PFSK-1 (cell line): ENCODE data around the gene ATF6B.

Experiments used
- FOXP2 ChIP-seq: optimal IDR thresholded peaks from 2 replicates; pipeline ENCODE3; 2011; ENCODE audit warnings: borderline replicate concordance, control low read depth, inconsistent platforms; ENCODE audit not compliant: insufficient read depth; ENCODE audit errors: extremely low read length, extremely low read depth
- POLR2AphosphoS5 ChIP-seq: IDR thresholded peaks from 2 replicates; pipeline ENCODE4 v1.6.1; 2012; ENCODE audit warnings: low read depth, mild to moderate bottlenecking, control low read depth, low read length, moderate library complexity
- SIN3A ChIP-seq: IDR thresholded peaks from 2 replicates; pipeline ENCODE4 v1.6.1; 2012; ENCODE audit warnings: mild to moderate bottlenecking, low read length, moderate library complexity, borderline replicate concordance; ENCODE audit not compliant: insufficient read depth
- TAF1 ChIP-seq: IDR thresholded peaks from 2 replicates; pipeline ENCODE4 v1.6.1; 2012; ENCODE audit warnings: low read length, control low read depth, borderline replicate concordance; ENCODE audit not compliant: insufficient read depth
- TF ChIP-seq, protein P1 (sequence below), 2 experiments: IDR thresholded peaks; 2 replicates each; pipeline versions ENCODE4 v1.6.1 to v1.8.0; 2011 to 2012; ENCODE audit warnings: low read depth in 2 of 2, low read length in 2 of 2, control low read depth in 1 of 2, inconsistent platforms in 1 of 2, mild to moderate bottlenecking in 1 of 2, moderate library complexity in 1 of 2; ENCODE audit not compliant: insufficient read depth in 1 of 2

The ATF6B gene

DNA sequence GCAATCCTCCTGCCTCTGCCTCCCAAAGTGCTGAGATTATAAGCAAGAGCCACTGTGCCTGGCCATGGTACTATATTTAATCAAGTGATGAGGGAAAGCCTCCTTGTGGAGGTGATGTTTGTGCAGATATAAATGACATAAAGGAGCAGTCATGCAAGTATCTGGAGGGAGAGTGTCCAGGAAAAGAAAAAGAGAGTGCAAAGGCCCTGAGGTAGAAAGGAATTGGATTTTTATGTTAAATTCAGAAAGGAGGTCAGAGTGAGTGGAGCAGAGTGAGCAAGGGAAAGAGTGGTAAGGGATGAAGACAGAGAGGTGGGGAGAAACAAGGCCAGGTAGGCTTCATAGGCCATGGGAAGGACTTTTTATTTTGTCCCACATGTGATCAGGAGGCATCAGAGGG is 9.4 kb upstream of the ATF6B start:
- TF ChIP-seq POLR2AphosphoS5: no peak
- TF ChIP-seq SIN3A: no peak
- TF ChIP-seq, protein P1, sequence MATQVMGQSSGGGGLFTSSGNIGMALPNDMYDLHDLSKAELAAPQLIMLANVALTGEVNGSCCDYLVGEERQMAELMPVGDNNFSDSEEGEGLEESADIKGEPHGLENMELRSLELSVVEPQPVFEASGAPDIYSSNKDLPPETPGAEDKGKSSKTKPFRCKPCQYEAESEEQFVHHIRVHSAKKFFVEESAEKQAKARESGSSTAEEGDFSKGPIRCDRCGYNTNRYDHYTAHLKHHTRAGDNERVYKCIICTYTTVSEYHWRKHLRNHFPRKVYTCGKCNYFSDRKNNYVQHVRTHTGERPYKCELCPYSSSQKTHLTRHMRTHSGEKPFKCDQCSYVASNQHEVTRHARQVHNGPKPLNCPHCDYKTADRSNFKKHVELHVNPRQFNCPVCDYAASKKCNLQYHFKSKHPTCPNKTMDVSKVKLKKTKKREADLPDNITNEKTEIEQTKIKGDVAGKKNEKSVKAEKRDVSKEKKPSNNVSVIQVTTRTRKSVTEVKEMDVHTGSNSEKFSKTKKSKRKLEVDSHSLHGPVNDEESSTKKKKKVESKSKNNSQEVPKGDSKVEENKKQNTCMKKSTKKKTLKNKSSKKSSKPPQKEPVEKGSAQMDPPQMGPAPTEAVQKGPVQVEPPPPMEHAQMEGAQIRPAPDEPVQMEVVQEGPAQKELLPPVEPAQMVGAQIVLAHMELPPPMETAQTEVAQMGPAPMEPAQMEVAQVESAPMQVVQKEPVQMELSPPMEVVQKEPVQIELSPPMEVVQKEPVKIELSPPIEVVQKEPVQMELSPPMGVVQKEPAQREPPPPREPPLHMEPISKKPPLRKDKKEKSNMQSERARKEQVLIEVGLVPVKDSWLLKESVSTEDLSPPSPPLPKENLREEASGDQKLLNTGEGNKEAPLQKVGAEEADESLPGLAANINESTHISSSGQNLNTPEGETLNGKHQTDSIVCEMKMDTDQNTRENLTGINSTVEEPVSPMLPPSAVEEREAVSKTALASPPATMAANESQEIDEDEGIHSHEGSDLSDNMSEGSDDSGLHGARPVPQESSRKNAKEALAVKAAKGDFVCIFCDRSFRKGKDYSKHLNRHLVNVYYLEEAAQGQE (IDR thresholded peaks at IDR 0.05; ENCODE audit: insufficient read depth in 1 of 2, low read depth in 2 of 2, low read length in 2 of 2): no peak
- no peak for TF ChIP-seq FOXP2
- TF ChIP-seq TAF1: no peak

DNA sequence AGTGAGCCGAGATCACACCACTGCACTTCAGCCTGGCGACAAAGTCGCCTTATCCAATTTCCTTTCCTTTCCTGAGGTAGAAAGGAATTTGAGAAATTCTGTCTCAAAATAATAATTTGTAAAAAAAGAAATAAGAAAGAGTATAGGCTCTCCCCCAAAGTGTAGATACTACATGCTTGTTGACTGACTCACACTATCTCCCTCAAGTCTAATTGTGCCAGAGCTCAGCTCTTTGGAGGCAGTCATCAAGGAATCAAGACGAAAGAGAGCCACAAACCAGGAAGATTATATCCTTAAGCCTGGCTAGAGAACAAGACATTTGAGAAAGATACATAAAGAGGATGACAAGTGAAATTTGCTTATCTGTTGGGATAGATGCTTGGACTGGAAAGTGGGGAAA is 5.7 kb upstream of the ATF6B start:
- no peak for TF ChIP-seq TAF1
- TF ChIP-seq, protein P1 (IDR thresholded peaks at IDR 0.05; ENCODE audit: insufficient read depth in 1 of 2, low read depth in 2 of 2, low read length in 2 of 2): no peak
- TF ChIP-seq SIN3A: no peak
- no peak for TF ChIP-seq POLR2AphosphoS5
- TF ChIP-seq FOXP2: no peak

DNA sequence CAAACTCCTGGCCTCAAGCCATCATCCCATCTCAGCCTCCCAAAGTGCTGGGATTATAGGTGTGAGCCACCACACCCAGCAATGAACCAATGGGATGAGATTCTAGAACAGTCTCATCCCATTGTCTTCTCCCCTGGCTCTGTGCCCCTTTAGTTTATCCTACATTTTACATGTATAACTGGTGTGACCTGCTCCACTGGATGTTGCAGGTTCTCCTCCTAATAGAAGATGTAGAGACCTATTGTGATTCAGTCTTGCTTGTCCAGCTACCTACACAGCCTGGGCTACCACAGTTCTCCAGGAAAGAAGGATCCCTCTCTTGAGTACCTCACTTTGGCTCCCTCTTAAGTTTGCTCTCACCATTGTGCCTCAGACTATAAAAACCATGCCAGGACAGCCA is 4.1 kb upstream of the ATF6B start:
- no peak for TF ChIP-seq TAF1
- no peak for TF ChIP-seq FOXP2
- TF ChIP-seq, protein P1 (IDR thresholded peaks at IDR 0.05; ENCODE audit: insufficient read depth in 1 of 2, low read depth in 2 of 2, low read length in 2 of 2): no peak
- no peak for TF ChIP-seq SIN3A
- no peak for TF ChIP-seq POLR2AphosphoS5

DNA sequence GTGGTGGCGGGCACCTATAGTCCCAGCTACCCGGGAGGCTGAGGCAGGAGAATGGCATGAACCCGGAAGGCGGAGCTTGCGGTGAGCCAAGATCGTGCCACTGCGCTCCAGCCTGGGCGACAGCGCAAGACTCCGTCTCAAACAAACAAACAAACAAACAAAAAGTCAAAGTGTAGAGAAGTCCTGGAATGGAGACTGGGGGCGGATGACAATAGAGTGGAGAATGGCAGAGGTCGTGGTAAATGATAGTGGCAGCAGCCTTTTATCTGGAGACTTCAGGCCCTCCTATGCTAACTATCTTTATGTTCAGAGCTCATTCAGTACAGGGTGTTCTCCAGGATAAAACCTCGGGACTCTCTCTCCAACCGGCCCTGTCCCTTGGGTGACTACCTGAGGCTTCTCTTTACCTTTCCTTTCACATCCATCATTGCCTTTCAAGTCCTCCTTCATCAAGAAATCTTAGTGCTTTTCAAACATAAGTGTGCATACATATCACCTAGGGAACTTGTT is 3.4 kb upstream of the ATF6B start:
- TF ChIP-seq SIN3A (no peak), TAF1 (no peak), POLR2AphosphoS5 (no peak), FOXP2 (no peak)
- TF ChIP-seq, protein P1 (IDR thresholded peaks at IDR 0.05; ENCODE audit: insufficient read depth in 1 of 2, low read depth in 2 of 2, low read length in 2 of 2): no peak
